NB4 (cell line): Measurements from ENCODE around the gene TMEM86A.
"Not testable (repeated sequence)": the region's sequence is repeated elsewhere in the genome, so short reads cannot be mapped to it uniquely, and the experiment has no call there.

ENCODE experiments used
- DNase-seq: peaks from one replicate; pipeline ENCODE4 v3.0.0; 2010; ENCODE audit warnings: low read depth
- H3K4me3 ChIP-seq: one replicate; pipeline ENCODE4 v1.5.1; 2011; ENCODE audit warnings: mild to moderate bottlenecking, low read depth, low read length, moderate library complexity
- CTCF ChIP-seq: IDR thresholded peaks from one replicate; pipeline ENCODE4 v1.5.1; 2012; ENCODE audit warnings: low read depth, low read length
- MAX ChIP-seq: IDR thresholded peaks from 2 replicates; pipeline ENCODE4 v1.6.1; 2011; ENCODE audit warnings: low read depth, low read length
- MYC ChIP-seq: IDR thresholded peaks from 2 replicates; pipeline ENCODE4 v1.6.1; 2011; ENCODE audit warnings: low read depth, low read length
- POLR2A ChIP-seq: IDR thresholded peaks from 2 replicates; pipeline ENCODE4 v1.6.1; 2011; ENCODE audit warnings: mild to moderate bottlenecking; ENCODE audit not compliant: insufficient read length; ENCODE audit errors: extremely low read depth

The TMEM86A gene

GRCh38 chr11:18684267-18684666 is 14.3 kb upstream of the TMEM86A start:
- H3K4me3 ChIP-seq, result no peak overlapping the region
- DNase-seq, result no peak
- no peak for TF ChIP-seq CTCF
- TF ChIP-seq MAX, result no peak
- no peak for TF ChIP-seq MYC
- TF ChIP-seq POLR2A, result no peak

- not testable (repeated sequence) for H3K4me3 ChIP-seq, DNase-seq
Observed at GRCh38 chr11:18691467-18692140, 7.0 kb upstream of the TMEM86A start.

GRCh38 chr11:18692941-18693760 is 5.4 kb upstream of the TMEM86A start:
- DNase-seq, result no peak
- H3K4me3 ChIP-seq, result no peak overlapping the region
- TF ChIP-seq POLR2A (no peak), MYC (no peak), MAX (no peak), CTCF (no peak)

GRCh38 chr11:18696638-18697225 is 1.8 kb upstream of the TMEM86A start:
- no peak overlapping the region for H3K4me3 ChIP-seq
- no peak for DNase-seq
- TF ChIP-seq MYC (no peak), CTCF (no peak), MAX (no peak), POLR2A (no peak)

- no peak for DNase-seq
- no peak for TF ChIP-seq MYC
- no peak for TF ChIP-seq POLR2A
- TF ChIP-seq MAX, result no peak
- TF ChIP-seq CTCF, result no peak
- no peak overlapping the region for H3K4me3 ChIP-seq
Observed at GRCh38 chr11:18697576-18697975, 1.0 kb upstream of the TMEM86A start.

- H3K4me3 ChIP-seq, result no peak overlapping the region
- TF ChIP-seq MAX, result no peak
- TF ChIP-seq CTCF, result no peak
- TF ChIP-seq MYC, result no peak
- TF ChIP-seq POLR2A, result no peak
- no peak for DNase-seq
Observed at GRCh38 chr11:18699269-18699596, 654 bp downstream of the TMEM86A start.
